Mucosa of rectum (tissue), 2 donors: ENCODE measurements around the gene LRTM2.

Source experiments
- H3K27ac ChIP-seq, 2 donors: one replicate each; pipeline ENCODE4 v1.7.0; 2013; ENCODE audit warnings: inconsistent platforms in 2 of 2, low read depth in 2 of 2, low read length in 2 of 2
- H3K27me3 ChIP-seq, 2 donors: one replicate each; pipeline ENCODE4 v1.7.0; 2013; ENCODE audit warnings: low read length in 2 of 2; ENCODE audit not compliant: control insufficient read depth in 2 of 2, insufficient read depth in 2 of 2
- H3K36me3 ChIP-seq, 2 donors: one replicate each; pipeline ENCODE4 v1.7.0; 2013; ENCODE audit warnings: low read length in 2 of 2; ENCODE audit not compliant: control insufficient read depth in 2 of 2, insufficient read depth in 2 of 2
- H3K4me1 ChIP-seq, 2 donors: one replicate each; pipeline ENCODE4 v1.7.0; 2013; ENCODE audit warnings: low read length in 2 of 2, mild to moderate bottlenecking in 1 of 2; ENCODE audit not compliant: control insufficient read depth in 2 of 2, insufficient read depth in 2 of 2
- H3K4me3 ChIP-seq, 2 donors: one replicate each; pipeline ENCODE4 v1.7.0; 2013; ENCODE audit warnings: low read length in 2 of 2
- H3K9ac ChIP-seq, 2 donors: one replicate each; pipeline ENCODE4 v1.7.0; 2013; ENCODE audit warnings: low read length in 2 of 2, low read depth in 1 of 2, mild to moderate bottlenecking in 1 of 2
- H3K9me3 ChIP-seq, 2 donors: one replicate each; pipeline ENCODE4 v1.7.0; 2013; ENCODE audit warnings: low read length in 2 of 2; ENCODE audit not compliant: control insufficient read depth in 2 of 2
- donor health status: healthy.
- donor health status: Normal muscosa, but diverticular disease.

LRTM2 gene

GRCh38 chr12:1844223-1844622, 23.9 kb downstream of the LRTM2 start:
- no peaks in the 10 kb centered on the region for H3K36me3 ChIP-seq
- no peaks in the 10 kb centered on the region for H3K9me3 ChIP-seq
- no peaks in the 10 kb centered on the region for H3K4me1 ChIP-seq
- H3K27ac ChIP-seq = no peak overlapping the region
- H3K4me3 ChIP-seq = no peak overlapping the region
- H3K9ac ChIP-seq = no peak overlapping the region
- peaks cover 2 to 7% of the 10 kb centered on the region in 2 donors for H3K27me3 ChIP-seq

GRCh38 chr12:1844661-1845409, 24.5 kb downstream of the LRTM2 start:
- Histone ChIP-seq H3K4me3 (no peak overlapping the region), H3K9me3 (no peaks in the 10 kb centered on the region), H3K27ac (no peak overlapping the region), H3K36me3 (no peaks in the 10 kb centered on the region), H3K4me1 (no peaks in the 10 kb centered on the region), H3K27me3 (peaks cover 2 to 7% of the 10 kb centered on the region in 2 donors), H3K9ac (no peak overlapping the region)

- Histone ChIP-seq H3K36me3 (no peaks in the 10 kb centered on the region), H3K9me3 (no peaks in the 10 kb centered on the region), H3K4me3 (no peak overlapping the region), H3K27me3 (peaks cover 2 to 7% of the 10 kb centered on the region in 2 donors), H3K4me1 (no peaks in the 10 kb centered on the region), H3K27ac (no peak overlapping the region), H3K9ac (no peak overlapping the region)
Observed at GRCh38 chr12:1845427-1845826, 25.1 kb downstream of the LRTM2 start.

GRCh38 chr12:1845886-1846285, 25.5 kb downstream of the LRTM2 start:
- H3K27me3 ChIP-seq = peaks cover 2 to 7% of the 10 kb centered on the region in 2 donors
- no peak overlapping the region for H3K4me3 ChIP-seq
- no peak overlapping the region for H3K9ac ChIP-seq

GRCh38 chr12:1846421-1847405, 26.3 kb downstream of the LRTM2 start:
- Histone ChIP-seq H3K27ac (no peak overlapping the region), H3K27me3 (peaks cover 2 to 7% of the 10 kb centered on the region in 2 donors), H3K9ac (no peak overlapping the region), H3K4me1 (no peaks in the 10 kb centered on the region), H3K4me3 (no peak overlapping the region), H3K9me3 (no peaks in the 10 kb centered on the region), H3K36me3 (no peaks in the 10 kb centered on the region)

More at GRCh38 chr12:1845886-1846285, 25.5 kb downstream of the LRTM2 start:
- H3K4me1 ChIP-seq = no peaks in the 10 kb centered on the region
- H3K36me3 ChIP-seq = no peaks in the 10 kb centered on the region
- no peaks in the 10 kb centered on the region for H3K9me3 ChIP-seq
- no peak overlapping the region for H3K27ac ChIP-seq

- no peak overlapping the region for H3K27ac ChIP-seq
- no peak overlapping the region for H3K9ac ChIP-seq
- no peaks in the 10 kb centered on the region for H3K9me3 ChIP-seq
- no peaks in the 10 kb centered on the region for H3K4me1 ChIP-seq
- H3K4me3 ChIP-seq = no peak overlapping the region
- H3K27me3 ChIP-seq = peaks cover 2 to 7% of the 10 kb centered on the region in 2 donors
- no peaks in the 10 kb centered on the region for H3K36me3 ChIP-seq
Observed at GRCh38 chr12:1847411-1847810, 27.0 kb downstream of the LRTM2 start.

GRCh38 chr12:1848146-1848545, 27.8 kb downstream of the LRTM2 start:
- no peak overlapping the region for H3K27ac ChIP-seq
- H3K27me3 ChIP-seq = peaks cover 2 to 3% of the 10 kb centered on the region in 2 donors
- H3K4me3 ChIP-seq = no peak overlapping the region
- H3K9ac ChIP-seq = no peak overlapping the region
- H3K4me1 ChIP-seq = no peaks in the 10 kb centered on the region
- H3K9me3 ChIP-seq = no peaks in the 10 kb centered on the region
- no peaks in the 10 kb centered on the region for H3K36me3 ChIP-seq

GRCh38 chr12:1848745-1849144, 28.4 kb downstream of the LRTM2 start:
- Histone ChIP-seq H3K36me3 (no peaks in the 10 kb centered on the region), H3K4me1 (no peaks in the 10 kb centered on the region), H3K9me3 (no peaks in the 10 kb centered on the region), H3K9ac (no peak overlapping the region), H3K27ac (no peak overlapping the region), H3K4me3 (no peak overlapping the region), H3K27me3 (peaks cover 2 to 3% of the 10 kb centered on the region in 2 donors)

- no peaks in the 10 kb centered on the region for H3K36me3 ChIP-seq
- H3K4me1 ChIP-seq = no peaks in the 10 kb centered on the region
- no peak overlapping the region for H3K9ac ChIP-seq
- peaks cover 0 to 2% of the 10 kb centered on the region in 2 donors for H3K27me3 ChIP-seq
- H3K4me3 ChIP-seq = no peak overlapping the region
- H3K27ac ChIP-seq = no peak overlapping the region
- no peaks in the 10 kb centered on the region for H3K9me3 ChIP-seq
Observed at GRCh38 chr12:1851151-1851701, 30.9 kb downstream of the LRTM2 start.

- Histone ChIP-seq H3K9me3 (no peaks in the 10 kb centered on the region), H3K4me1 (no peaks in the 10 kb centered on the region), H3K27ac (no peak overlapping the region), H3K36me3 (no peaks in the 10 kb centered on the region), H3K4me3 (no peak overlapping the region), H3K27me3 (peaks cover 0 to 1% of the 10 kb centered on the region in 2 donors), H3K9ac (no peak overlapping the region)
Observed at GRCh38 chr12:1852076-1852475, 31.7 kb downstream of the LRTM2 start.
